HepG2 (cell line): ENCODE measurements around the gene PXK. TPM values are rescaled to one million over a fixed set of nuclear protein-coding genes. Genes with fewer than 3 reads are reported as not detected.

Source experiments
- ATAC-seq: fragments of 200-7000 bp; cut with Tn5 transposase; 3 replicates; pipeline ENCODE4 v1.9.1; 2020; ENCODE audit warnings: mild to moderate bottlenecking, moderate library complexity
- BruUV-seq: library from RNA; stranded (reverse); fragments of 400-500 nt; replicated peaks from 2 replicates; lab custom pipeline; 2021; lab: Mats Ljungman, UMichigan
- CTCF ChIA-PET: fragments of 300-600 bp; formaldehyde crosslinking; extraction: SDS; loops from one replicate; lab custom pipeline; 2021; ENCODE audit warnings: low total read pairs, inconsistent platforms, low intra/inter-chr PET ratio; lab: Yijun Ruan, JAX
- POLR2A ChIA-PET: fragments of 350-600 bp; sonication (Branson Sonifier 250); formaldehyde crosslinking; loops from one replicate; lab custom pipeline; 2020; ENCODE audit warnings: antibody characterized with exemption, inconsistent platforms; lab: Yijun Ruan, JAX
- DNase-seq: peaks from one replicate; pipeline ENCODE4 v3.0.0-alpha.2; 2015; ENCODE audit warnings: low spot score
- FAIRE-seq: peaks from 3 replicates; lab custom pipeline; 2011; peaks lifted over from hg19 to GRCh38; lab: Jason Lieb, UNC
- H2AFZ ChIP-seq: one replicate; pipeline ENCODE4 v1.6.1; 2011; ENCODE audit warnings: low read length, inconsistent platforms
- H3K27ac ChIP-seq: fragments of 300-600 bp; 3 replicates; pipeline ENCODE4 v1.8.0; 2011; ENCODE audit warnings: mixed run types, mild to moderate bottlenecking, mixed read lengths, low read length, inconsistent platforms; ENCODE audit not compliant: insufficient read depth; ENCODE audit errors: extremely low read length
- H3K27me3 ChIP-seq, 2 experiments: fragments of 200-600 bp in 1 of 2; 2 replicates in 1 of 2; 3 replicates in 1 of 2; pipeline versions ENCODE4 v1.6.0 to v1.8.0; 2011; ENCODE audit warnings: low read length in 2 of 2, mild to moderate bottlenecking in 2 of 2, moderate library complexity in 2 of 2, inconsistent platforms in 1 of 2; ENCODE audit not compliant: insufficient read depth in 2 of 2, control insufficient read depth in 1 of 2
- H3K36me3 ChIP-seq, 2 experiments: fragments of 200-600 bp in 1 of 2; replicated peaks in 1 of 2; 2 replicates in 1 of 2; 3 replicates in 1 of 2; pipeline versions ENCODE4 v1.5.1 to v1.8.0; 2011; ENCODE audit warnings: low read length in 2 of 2, inconsistent platforms in 1 of 2; ENCODE audit not compliant: insufficient read depth in 2 of 2, control insufficient read depth in 1 of 2
- H3K4me1 ChIP-seq: 2 replicates; pipeline ENCODE4 v1.5.1; 2012; ENCODE audit warnings: low read length, inconsistent platforms; ENCODE audit not compliant: insufficient read depth
- H3K4me2 ChIP-seq: 2 replicates; pipeline ENCODE4 v1.6.0; 2011; ENCODE audit warnings: low read depth, low read length, inconsistent platforms
- H3K4me3 ChIP-seq, 3 experiments: fragments of 200-600 bp in 1 of 3; sonication (generic), shearing (Covaris generic) in 1 of 3; replicated peaks in 1 of 3; 2 replicates each; pipeline ENCODE4 v1.5.1; 2011 to 2016; ENCODE audit warnings: low read length in 3 of 3, inconsistent platforms in 2 of 3, low read depth in 2 of 3, mild to moderate bottlenecking in 2 of 3, control low read depth in 1 of 3, mixed read lengths in 1 of 3; ENCODE audit not compliant: insufficient read depth in 1 of 3
- H3K79me2 ChIP-seq: one replicate; pipeline ENCODE4 v1.6.1; 2011; ENCODE audit warnings: low read length, inconsistent platforms; ENCODE audit not compliant: insufficient read depth
- H3K9ac ChIP-seq: 2 replicates; pipeline ENCODE4 v1.6.0; 2011; ENCODE audit warnings: mild to moderate bottlenecking, low read depth, low read length, inconsistent platforms; ENCODE audit not compliant: insufficient read depth
- H3K9me3 ChIP-seq: 2 replicates; pipeline ENCODE4 v1.5.1; 2012; ENCODE audit warnings: mild to moderate bottlenecking, low read length
- H4K20me1 ChIP-seq: 2 replicates; pipeline ENCODE4 v1.6.0; 2011; ENCODE audit warnings: inconsistent platforms, mild to moderate bottlenecking, low read length, moderate library complexity; ENCODE audit not compliant: insufficient read depth
- ARHGAP35 ChIP-seq: sonication (generic); formaldehyde crosslinking; IDR thresholded peaks from 2 replicates; pipeline ENCODE4 v1.9.0; 2022; ENCODE audit warnings: mild to moderate bottlenecking, inconsistent platforms, moderate library complexity, missing genetic modification reagents, borderline replicate concordance
- FOXP4 ChIP-seq: sonication (generic); formaldehyde crosslinking; IDR thresholded peaks from 2 replicates; pipeline ENCODE4 v1.4.0; 2020; ENCODE audit warnings: missing genetic modification reagents
- HMG20B ChIP-seq: conservative IDR thresholded peaks from 2 replicates; pipeline ENCODE4 v1.6.1; 2016; ENCODE audit warnings: missing genetic modification reagents, missing compliant biosample characterization
- IRF9 ChIP-seq: sonication (generic); formaldehyde crosslinking; IDR thresholded peaks from 2 replicates; pipeline ENCODE4 v1.8.0; 2022; ENCODE audit warnings: missing genetic modification reagents, mild to moderate bottlenecking, borderline replicate concordance
- MAFG ChIP-seq: sonication (generic); formaldehyde crosslinking; IDR thresholded peaks from 2 replicates; pipeline ENCODE4 v1.5.1; 2020; ENCODE audit warnings: mild to moderate bottlenecking, missing genetic modification reagents
- MTA1 ChIP-seq: sonication (generic); formaldehyde crosslinking; IDR thresholded peaks from 2 replicates; pipeline ENCODE4 v1.4.0; 2020; ENCODE audit warnings: missing genetic modification reagents, mild to moderate bottlenecking, borderline replicate concordance
- NRL ChIP-seq: sonication (generic); formaldehyde crosslinking; IDR thresholded peaks from 2 replicates; pipeline ENCODE4 v1.5.0; 2020; ENCODE audit warnings: missing genetic modification reagents, mild to moderate bottlenecking, moderate library complexity, borderline replicate concordance
- PLRG1 ChIP-seq: fragments of 450-650 bp; conservative IDR thresholded peaks from 2 replicates; pipeline ENCODE4 v1.6.1; 2016
- SAFB2 ChIP-seq: sonication (generic); formaldehyde crosslinking; IDR thresholded peaks from 2 replicates; pipeline ENCODE4 v1.5.1; 2020; ENCODE audit warnings: missing genetic modification reagents, low read depth, mild to moderate bottlenecking, borderline replicate concordance
- THRA ChIP-seq: sonication (generic); formaldehyde crosslinking; IDR thresholded peaks from 2 replicates; pipeline ENCODE4 v1.4.0; 2020; ENCODE audit warnings: missing genetic modification reagents, borderline replicate concordance
- ZNF33B ChIP-seq: sonication (generic); formaldehyde crosslinking; IDR thresholded peaks from 2 replicates; pipeline ENCODE4 v1.5.1; 2020; ENCODE audit warnings: mild to moderate bottlenecking, missing genetic modification reagents
- ZNF652 ChIP-seq: IDR thresholded peaks from 2 replicates; pipeline ENCODE4 v1.6.1; 2016; ENCODE audit warnings: low read depth, borderline replicate concordance
- ZNF740 ChIP-seq: sonication (generic); formaldehyde crosslinking; IDR thresholded peaks from 2 replicates; pipeline ENCODE4 v1.4.0; 2020; ENCODE audit warnings: missing genetic modification reagents
- WGBS: methylation state at CpG from one replicate; pipeline ENCODE4 v1.1.6; 2017; ENCODE audit warnings: low lambda C conversion rate; 5-methylcytosine and 5-hydroxymethylcytosine counted together
- in situ Hi-C: cut with HindIII; loops from 2 replicates; pipeline ENCODE4 v1.10.0; 2017; ENCODE audit warnings: low pct_unique_long_range_greater_than_20kb; ENCODE audit not compliant: extremely low pct_ligation_motif_present
- intact Hi-C: fragments of 100-400 bp; cut with micrococcal nuclease; formaldehyde crosslinking; loops from one replicate; pipeline ENCODE4 v1.10.0; 2022; ENCODE audit not compliant: unreplicated experiment
- polyA plus RNA-seq, 8 experiments: library from polyadenylated mRNA; depleted of rRNA in 3 of 8; stranded (reverse) in 7 of 8; unstranded in 1 of 8; fragments of >200 nt; fragmentation: Illumina TruSeq in 4 of 8; extraction: Trizol in 4 of 8; gene quantifications; 2 replicates each; pipeline versions ENCODE4 v1.2.1 to v1.2.3, GENCODE V29; 2011 to 2016; ENCODE audit warnings: low read depth in 4 of 8, missing spikeins in 1 of 8, mixed read lengths in 1 of 8; ENCODE audit not compliant: insufficient read depth in 1 of 8
- total RNA-seq, 5 experiments: library from RNA; depleted of rRNA; stranded (reverse); fragments of >200 nt; fragmentation: Illumina TruSeq; extraction: Trizol; gene quantifications; 2 replicates each; pipeline ENCODE4 v1.2.3, GENCODE V29; 2016; ENCODE audit warnings: low read depth in 1 of 5

PXK gene
- total and polyA plus RNA-seq, 2 of the 13 experiments (the other 11 are each of a cell fraction or from before 2014, with no cell fraction given), result 6.4 to 18.6 TPM

- H3K4me3 ChIP-seq, result no peak overlapping the region
- no peak for ATAC-seq
- no peaks in the 10 kb centered on the region for H3K9me3 ChIP-seq
- DNase-seq, result no peak
- 86% methylated on average over 3 of the region's 3 CpGs for WGBS
- no peak for TF ChIP-seq FOXP4 (CRISPR knock-in tag)
- no peak for TF ChIP-seq IRF9 (CRISPR knock-in tag)
- no peak for TF ChIP-seq ZNF33B (CRISPR knock-in tag)
- TF ChIP-seq ARHGAP35, result no peak
- no peak for TF ChIP-seq ZNF740 (CRISPR knock-in tag)
- no peak for TF ChIP-seq SAFB2 (CRISPR knock-in tag)
- TF ChIP-seq ZNF652, result no peak
- TF ChIP-seq NRL (CRISPR knock-in tag), result no peak
- no peak for TF ChIP-seq THRA (CRISPR knock-in tag)
- TF ChIP-seq MAFG (CRISPR knock-in tag), result no peak
- TF ChIP-seq PLRG1, result no peak
- no peak for TF ChIP-seq MTA1 (CRISPR knock-in tag)
- TF ChIP-seq HMG20B (CRISPR knock-in tag), result no peak
- no peaks in the 10 kb centered on the region for H4K20me1 ChIP-seq
- peaks cover 0 to 6% of the 10 kb centered on the region in 2 experiments; a peak in 1 of 5 replicates for H3K36me3 ChIP-seq
- no peaks in the 10 kb centered on the region for H3K4me1 ChIP-seq
- FAIRE-seq, result no peak
- H3K9ac ChIP-seq, result no peak overlapping the region
- in situ Hi-C loops (no loop called here), intact Hi-C loops (no loop called here)
- CTCF ChIA-PET, result no interaction called here
- H3K27me3 ChIP-seq, result no peaks in the 10 kb centered on the region
- no TSS peak for BruUV-seq
- no peaks in the 10 kb centered on the region for H3K79me2 ChIP-seq
- no peak overlapping the region for H2AFZ ChIP-seq
- no peak overlapping the region for H3K4me2 ChIP-seq
- no peak overlapping the region for H3K27ac ChIP-seq
- POLR2A ChIA-PET, result no interaction called here
Observed at GRCh38 chr3:58384381-58385090, 51.8 kb downstream of the PXK start.
